ENCODE data around the gene NANOS3.
"Not testable (repeated sequence)": the region's sequence is repeated elsewhere in the genome, so short reads cannot be mapped to it uniquely, and the experiment has no call there.

Gene NANOS3

DNA sequence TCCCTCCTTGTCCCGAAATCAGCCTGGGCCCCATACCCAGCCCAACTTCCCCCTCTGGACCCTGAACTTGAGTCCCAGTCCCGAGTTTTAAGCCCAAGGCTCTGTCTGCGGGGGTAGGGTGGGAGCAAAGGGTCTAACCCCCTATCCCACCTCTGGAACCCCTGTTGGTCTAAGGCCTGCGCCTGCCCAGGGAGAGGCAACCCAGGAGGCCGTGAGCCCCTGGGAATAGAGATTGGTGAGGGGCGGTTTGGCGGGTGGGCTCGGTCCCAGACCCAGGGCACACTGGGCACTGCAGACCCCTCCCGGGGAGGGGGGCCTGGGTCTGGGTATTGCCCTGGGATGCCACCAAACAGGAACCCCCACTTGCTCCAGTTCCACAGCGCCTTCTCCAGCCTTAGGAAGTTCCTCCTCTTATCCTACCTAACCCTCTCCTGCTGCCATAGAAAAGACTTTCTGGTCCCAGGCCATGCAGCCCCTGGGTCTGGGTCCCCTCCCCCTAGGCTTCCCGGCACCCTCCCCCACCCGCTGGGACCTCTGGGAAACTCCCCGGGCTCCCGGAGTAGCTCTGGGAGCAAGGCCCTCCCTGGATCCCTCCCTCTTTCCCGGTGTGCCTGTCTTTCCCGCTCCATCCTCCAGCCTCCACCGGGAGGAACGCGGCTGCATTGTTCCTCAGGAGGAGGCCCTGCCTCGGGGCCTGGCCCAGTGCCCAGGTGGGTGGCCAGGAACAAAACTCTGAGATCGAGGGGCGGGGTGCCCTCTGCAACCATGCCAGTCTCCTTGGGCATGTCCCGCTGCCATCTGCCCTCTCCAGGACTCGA lies 33.6 kb upstream of the NANOS3 start:
- no peak for DNase-seq (ENCODE audit: low read depth)

DNA sequence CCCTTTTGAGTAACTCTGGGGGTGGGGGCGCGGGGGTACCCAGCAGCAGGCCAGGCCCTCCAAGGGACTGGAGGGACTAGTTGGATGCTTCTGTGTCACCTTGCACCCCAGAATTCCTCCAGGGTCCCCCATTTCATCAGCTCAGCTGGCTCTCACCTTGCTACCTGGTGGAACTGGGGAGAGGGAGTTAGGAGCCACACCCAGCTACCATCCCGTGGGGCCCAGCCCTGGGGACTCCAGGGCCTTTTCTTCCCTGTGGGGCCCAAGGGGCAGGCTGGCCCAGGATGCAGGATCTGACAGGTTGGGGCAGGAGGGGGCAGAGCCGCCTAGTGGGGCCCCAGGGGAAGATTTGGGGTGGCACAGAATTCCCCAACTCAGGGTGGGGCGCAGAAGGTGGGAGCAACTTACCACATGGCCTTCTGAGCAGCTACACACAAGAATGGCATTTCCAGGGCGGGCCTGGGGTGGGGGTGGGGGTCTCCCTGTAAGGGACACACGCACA lies 32.8 kb upstream of the NANOS3 start:
- DNase-seq (ENCODE audit: low read depth) = no peak

DNA sequence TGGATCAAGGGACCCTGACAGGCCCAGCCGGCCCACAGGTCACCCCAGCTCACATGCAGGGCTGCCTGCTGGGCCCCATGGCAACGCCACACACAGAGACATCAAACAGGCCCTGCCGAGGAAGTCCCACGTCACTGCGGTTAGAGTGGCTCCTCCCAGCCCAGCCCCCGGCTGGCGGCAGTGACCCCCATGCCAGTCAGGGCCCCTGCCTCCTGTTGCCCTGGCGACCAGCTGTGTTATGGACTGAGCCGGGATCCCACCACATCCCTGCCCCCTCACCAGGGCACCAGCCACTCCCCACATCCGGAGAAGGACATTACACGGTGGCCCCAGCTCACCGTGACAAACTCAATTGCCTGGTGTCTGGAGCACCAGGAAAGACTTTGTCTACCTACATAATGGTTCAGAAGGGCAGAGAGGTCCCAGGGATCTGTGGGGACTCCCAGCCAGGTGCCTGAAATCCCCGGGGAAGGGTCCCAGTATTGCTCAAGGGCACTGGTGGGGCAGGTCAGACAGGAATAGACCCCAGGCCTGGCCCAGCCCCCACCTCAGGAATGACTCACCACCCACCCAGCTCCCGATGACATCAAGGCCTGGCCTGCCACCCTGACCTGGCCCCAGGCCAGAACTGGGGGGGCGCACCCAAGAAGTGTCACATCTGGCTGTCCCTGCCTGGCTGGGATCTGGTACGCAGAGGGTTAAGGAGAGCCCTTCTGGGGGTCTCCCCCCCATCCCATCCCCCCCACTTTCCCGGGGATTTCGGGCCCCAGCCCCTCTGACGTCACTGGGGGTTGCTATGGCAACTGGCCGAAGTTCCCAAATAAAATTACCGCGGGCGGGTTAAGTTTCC lies 30.2 kb upstream of the NANOS3 start:
- peak; percentile 89 for DNase-seq (ENCODE audit: low read depth)

- peak; percentile 91 for DNase-seq (ENCODE audit: low read depth)
Observed at GRCh38 chr19:13847407-13848339, 29.3 kb upstream of the NANOS3 start.

DNA sequence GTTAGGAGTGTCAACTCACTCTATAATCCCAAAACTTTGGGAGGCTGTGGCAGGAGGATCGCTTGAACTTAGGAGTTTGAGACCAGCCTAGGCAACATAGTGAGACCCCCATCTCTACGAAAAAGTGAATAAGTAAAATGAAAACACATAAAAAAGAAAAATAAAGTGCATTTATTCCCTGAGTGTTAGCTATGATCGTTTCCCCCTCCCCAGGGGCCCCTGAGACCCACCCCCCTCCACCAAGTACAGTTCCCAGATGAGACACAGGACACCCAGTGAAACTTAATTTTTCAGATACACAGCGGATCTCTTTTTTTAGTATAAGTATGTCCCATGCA lies 28.6 kb upstream of the NANOS3 start:
- no peak for DNase-seq (ENCODE audit: low read depth)

- no peak for DNase-seq (ENCODE audit: low read depth)
Observed at GRCh38 chr19:13848798-13849676, 27.9 kb upstream of the NANOS3 start.

DNA sequence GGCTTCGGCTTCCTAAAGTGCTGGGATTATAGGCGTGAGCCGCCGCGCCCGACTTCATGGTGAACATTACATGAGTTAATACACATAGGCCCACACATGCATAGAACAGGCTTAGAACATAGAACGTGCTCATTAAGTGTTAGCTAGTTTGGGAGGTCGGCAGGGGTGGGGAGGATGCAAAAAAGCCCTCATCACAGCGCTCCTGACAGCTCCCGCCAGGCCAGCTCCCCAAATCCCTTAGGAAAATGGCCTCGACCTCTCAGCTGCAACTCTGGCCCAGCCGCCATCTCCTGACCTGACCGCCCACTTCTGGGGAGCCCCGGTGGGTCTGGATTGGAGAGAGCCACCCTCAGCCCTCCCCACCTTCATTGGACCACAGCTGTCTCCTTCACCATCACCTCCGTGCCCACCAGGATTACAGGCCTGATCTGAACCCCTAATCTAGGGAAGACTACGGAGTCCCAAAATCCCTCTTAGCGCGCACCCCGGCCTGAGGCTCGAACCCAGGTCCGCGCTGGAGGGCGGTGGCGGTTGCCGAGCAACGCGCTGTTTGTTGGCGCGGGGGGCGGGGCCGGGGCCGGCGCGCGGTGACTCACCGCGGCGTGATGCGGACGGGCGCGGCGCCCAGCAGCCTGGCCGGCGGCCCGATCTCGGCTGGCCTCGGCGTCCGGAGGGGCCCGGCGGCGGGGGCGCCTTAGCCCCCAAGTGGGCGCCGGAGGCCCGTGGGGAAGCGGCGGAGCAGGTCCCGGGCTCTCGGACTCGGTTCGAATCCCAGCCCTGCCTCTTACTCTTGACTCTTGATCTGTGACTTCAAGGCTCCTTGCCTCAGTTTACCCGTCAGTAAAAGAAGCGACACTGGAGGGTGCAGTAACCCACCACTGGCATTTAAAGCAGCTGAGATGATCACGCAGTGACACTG lies 26.7 kb upstream of the NANOS3 start:
- DNase-seq (ENCODE audit: low read depth) = peak; percentile 61

- DNase-seq (ENCODE audit: low read depth) = peak; percentile 93
Observed at GRCh38 chr19:13850910-13851733, 25.8 kb upstream of the NANOS3 start.

- DNase-seq (ENCODE audit: low read depth) = not testable (repeated sequence)
Observed at GRCh38 chr19:13851734-13852114, 25.2 kb upstream of the NANOS3 start.

DNA sequence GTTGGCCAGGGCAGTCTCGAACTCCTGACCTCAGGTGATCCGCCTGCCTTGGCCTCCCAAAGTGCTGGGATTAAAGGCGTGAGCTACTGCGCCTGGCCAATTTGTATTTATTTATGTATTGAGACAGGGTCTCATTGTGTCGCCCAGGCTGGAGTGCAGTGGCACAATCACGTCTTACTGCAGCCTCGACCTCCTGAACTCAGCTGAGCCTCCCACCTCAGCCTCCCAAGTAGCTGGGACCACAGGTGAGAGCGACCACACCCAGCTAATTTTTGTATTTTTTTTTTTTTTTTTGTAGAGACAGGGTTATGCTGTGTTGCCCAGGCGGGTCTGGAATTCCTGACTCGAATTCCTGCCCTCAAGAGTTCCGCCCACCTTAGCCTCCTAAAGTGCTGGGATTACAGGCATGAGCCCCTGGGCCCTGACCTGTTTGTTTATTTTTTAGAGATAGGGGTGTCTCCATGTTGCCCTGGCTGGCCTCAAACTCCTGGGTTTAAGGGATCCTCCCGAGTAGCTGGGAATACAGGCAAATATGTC lies 24.7 kb upstream of the NANOS3 start:
- not testable (repeated sequence) for DNase-seq (ENCODE audit: low read depth)

GRCh38 chr19:13856497-13856896 lies 20.4 kb upstream of the NANOS3 start:
- no peak for DNase-seq (ENCODE audit: low read depth)

DNA sequence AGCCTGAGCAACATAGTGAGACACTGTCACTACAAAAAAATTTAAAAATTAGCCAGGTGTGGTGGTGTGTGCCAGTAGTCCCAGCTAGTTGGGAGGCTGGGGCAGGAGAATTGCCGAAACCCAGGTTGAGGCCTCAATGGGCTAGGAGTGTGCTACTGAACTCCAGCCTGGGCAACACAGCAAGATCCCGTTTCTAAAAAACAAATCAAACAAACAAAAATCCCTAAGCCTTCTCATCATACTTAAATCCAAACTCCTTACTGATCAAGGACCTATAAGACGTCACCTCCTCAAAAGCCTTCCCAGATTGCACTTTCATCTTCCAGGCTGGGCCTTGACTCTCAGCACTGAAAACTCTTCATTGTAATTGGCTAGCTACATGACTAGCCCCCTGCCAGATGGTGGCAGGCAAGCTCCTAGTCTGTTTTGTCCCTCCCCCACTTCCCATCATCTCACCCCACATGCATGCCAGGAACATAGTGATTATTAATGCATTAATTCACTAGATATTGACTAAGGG lies 17.5 kb upstream of the NANOS3 start:
- DNase-seq (ENCODE audit: low read depth) = peak; percentile 63

DNA sequence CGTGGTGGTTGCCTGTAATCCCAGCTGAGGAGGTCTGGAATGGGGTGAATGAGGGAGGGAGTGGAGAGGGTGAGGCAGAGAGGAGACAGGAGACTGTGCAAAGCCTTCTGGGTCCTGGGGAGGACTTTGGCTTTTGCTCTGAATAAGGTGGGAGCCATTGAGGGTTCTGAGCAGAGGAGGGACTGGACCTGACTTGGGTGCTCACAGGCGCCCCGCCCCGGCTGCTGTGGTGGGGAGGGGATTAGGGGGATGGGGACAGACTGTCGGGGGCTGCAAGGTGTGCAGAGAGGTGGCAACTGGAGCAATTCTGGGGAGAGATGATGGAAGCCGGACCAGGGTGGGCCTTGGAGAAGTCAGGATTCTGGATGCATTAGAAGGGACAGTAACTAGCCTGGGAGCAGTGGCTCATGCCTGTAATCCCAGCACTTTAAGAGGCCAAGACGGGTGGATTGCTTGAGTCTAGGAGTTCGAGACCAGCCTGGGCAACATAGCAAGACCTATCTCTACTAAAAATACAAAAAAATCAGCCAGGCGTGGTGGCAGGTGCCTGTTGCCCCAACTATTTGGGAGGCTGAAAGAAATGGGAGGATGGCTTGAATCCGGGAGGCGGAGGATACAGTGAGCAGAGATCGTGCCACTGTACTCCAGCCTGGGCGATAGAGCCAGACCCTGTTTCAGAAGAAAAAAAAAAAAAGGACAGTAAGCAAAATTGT lies 16.1 kb upstream of the NANOS3 start:
- DNase-seq (ENCODE audit: low read depth) = no peak

DNA sequence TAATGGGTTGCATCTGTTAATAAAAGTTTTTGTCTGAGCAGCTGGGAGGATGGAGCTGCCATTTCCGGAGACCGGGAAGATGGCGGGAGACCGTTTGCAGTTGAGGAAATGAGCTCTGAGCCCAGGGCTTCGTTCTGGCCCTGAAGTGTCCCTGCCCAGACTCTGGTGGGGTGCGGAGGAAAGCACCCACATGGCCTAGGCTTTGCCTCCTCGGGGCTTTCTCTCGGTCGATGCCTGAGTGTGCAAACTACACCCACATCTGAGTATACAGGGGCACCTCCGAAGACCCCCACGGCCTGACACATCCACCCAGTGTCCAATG lies 15.6 kb upstream of the NANOS3 start:
- no peak for DNase-seq (ENCODE audit: low read depth)

- peak; percentile 91 for DNase-seq (ENCODE audit: low read depth)
Observed at GRCh38 chr19:13861714-13862531, 15.0 kb upstream of the NANOS3 start.

DNA sequence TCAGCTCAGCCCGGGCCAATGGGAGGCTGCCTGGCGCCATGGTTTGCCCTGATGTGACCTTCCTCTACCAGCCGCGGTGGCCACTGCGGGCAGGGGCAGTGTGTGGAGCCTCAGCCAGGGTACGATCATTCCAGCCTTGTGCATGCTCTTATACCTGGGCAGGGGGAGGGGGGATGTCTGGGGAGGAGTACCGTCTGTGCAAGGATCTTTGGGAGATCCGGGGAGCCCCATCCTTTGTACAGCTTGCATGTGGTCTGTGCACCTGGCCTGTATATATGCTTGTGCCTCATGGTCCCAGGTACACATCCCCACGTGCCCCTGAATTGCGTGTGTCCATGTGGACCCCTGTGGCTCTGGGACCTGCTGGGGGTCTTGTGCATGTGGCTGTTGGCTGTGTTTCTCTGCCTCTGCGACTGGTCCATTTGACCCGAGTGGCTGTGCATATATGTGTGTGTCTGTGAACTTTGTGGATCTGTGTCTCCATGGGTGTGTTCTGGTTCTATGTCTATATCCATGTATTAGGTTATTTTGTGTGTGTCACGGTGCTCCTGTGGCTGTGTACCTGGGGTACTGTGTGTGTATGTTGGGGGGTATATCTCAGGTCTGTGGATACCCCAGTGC lies 12.8 kb upstream of the NANOS3 start:
- DNase-seq (ENCODE audit: low read depth) = no peak
